ENCODE measurements around the gene PPARA. TPM values are rescaled to one million over a fixed set of nuclear protein-coding genes. Genes with fewer than 3 reads are reported as not detected.

The PPARA gene
- total and polyA plus RNA-seq, 2 of the 4 experiments (the other 2 are of a cell fraction), result 3.1 to 7.0 TPM

- ChIA-PET POLR2A (ENCODE audit: unreplicated experiment) (no interaction called here), CTCF (no interaction called here)
- H2AK9ac ChIP-seq (replicated peaks; ENCODE audit: low read depth, low read length, poor library complexity), result no peak overlapping the region
- no peak overlapping the region for H2BK120ac ChIP-seq (ENCODE audit: low read depth, low read length)
- no peak for ATAC-seq (ENCODE audit: low read depth)
- no peak overlapping the region for H3K4me2 ChIP-seq (ENCODE audit: low read depth, low read length)
- H4K91ac ChIP-seq (ENCODE audit: insufficient read depth, low read depth, low read length), result no peak overlapping the region
- 98% methylated on average over 17 of the region's 29 CpGs; no CpG with 5 or more reads in 1 of the 2 experiments for WGBS, 2 experiments (ENCODE audit: extremely low coverage in 2 of 2, insufficient read length in 1 of 2)
- H2AFZ ChIP-seq (replicated peaks; ENCODE audit: low read length, poor library complexity), result no peak overlapping the region
- H3K14ac ChIP-seq (replicated peaks; ENCODE audit: low read depth, low read length), result no peak overlapping the region
- H3K79me1 ChIP-seq (ENCODE audit: low read depth in 1 of 2, low read length in 2 of 2), result no peaks in the 10 kb centered on the region
- H3K9me1 ChIP-seq (ENCODE audit: insufficient read depth, low read length), result 0 out of 2 replicates have a peak, but pooled peaks cover 6% of the 10 kb centered on the region
- H3K9me3 ChIP-seq (ENCODE audit: control insufficient read depth, insufficient read depth, low read length), result peaks cover 8% of the 10 kb centered on the region
- no peaks in the 10 kb centered on the region for H3K27me3 ChIP-seq (ENCODE audit: control insufficient read depth, insufficient read depth, low read length)
- H3K18ac ChIP-seq (ENCODE audit: low read depth, low read length), result no peak overlapping the region
- intact Hi-C loops (cut with micrococcal nuclease), result no loop called here
- H3K27ac ChIP-seq (ENCODE audit: insufficient read depth, low read length), result no peak overlapping the region
- no peak for DNase-seq
- H2AK5ac ChIP-seq (ENCODE audit: low read depth, low read length), result no peak overlapping the region
- H3K4ac ChIP-seq (ENCODE audit: low read depth, low read length), result no peak overlapping the region
- H3K56ac ChIP-seq (ENCODE audit: extremely low read depth, insufficient read depth, low read length), result no peak overlapping the region
- H2BK5ac ChIP-seq (ENCODE audit: low read depth, low read length, poor library complexity, severe bottlenecking), result no peak overlapping the region
- H3K4me3 ChIP-seq (ENCODE audit: insufficient read depth, low read depth, low read length), result no peak overlapping the region
- no peak overlapping the region for H4K8ac ChIP-seq (ENCODE audit: low read depth in 2 of 2, low read length in 2 of 2)
- dilution Hi-C loops (cut with HindIII; ENCODE audit: low sequenced_read_pairs, unreplicated experiment), result no loop called here
- no peak overlapping the region for H4K5ac ChIP-seq (ENCODE audit: low read depth, low read length)
- H2BK20ac ChIP-seq (ENCODE audit: low read depth, low read length), result no peak overlapping the region
- in situ Hi-C loops (cut with MboI; ENCODE audit: low sequenced_read_pairs), result no loop called here
- H2BK15ac ChIP-seq (ENCODE audit: low read depth, low read length), result no peak overlapping the region
- no peak for TF ChIP-seq RAD21 (IDR thresholded peaks at IDR 0.05; ENCODE audit: low read length)
- no peak for TF ChIP-seq RCOR1 (IDR thresholded peaks at IDR 0.05; ENCODE audit: insufficient replicate concordance, low read length)
- no peak for TF ChIP-seq CHD1 (IDR thresholded peaks at IDR 0.05; ENCODE audit: low read depth, low read length)
- peaks cover 35% of the 10 kb centered on the region for H3K36me3 ChIP-seq (ENCODE audit: control insufficient read depth, insufficient read depth, low read length)
- H3K4me1 ChIP-seq (ENCODE audit: control insufficient read depth, insufficient read depth, low read length), result no peaks in the 10 kb centered on the region
- no peak overlapping the region for H3K9ac ChIP-seq (ENCODE audit: low read depth, low read length)
- H4K20me1 ChIP-seq (ENCODE audit: insufficient read depth, low read length), result no peaks in the 10 kb centered on the region
- no TSS peak for BruUV-seq (replicated peaks)
- no peak overlapping the region for H3K23ac ChIP-seq (ENCODE audit: low read depth, low read length)
Measured at GRCh38 chr22:46214149-46214548, 63.8 kb downstream of the PPARA start.

All from IMR-90 (cell line).